Lung microvascular endothelial cell (primary cell): ENCODE measurements around the gene FAM193A. TPM values are rescaled to one million over a fixed set of nuclear protein-coding genes. Genes with fewer than 3 reads are reported as not detected.
A peak's percentile ranks its signal among the peaks of the same experiment; 100 is the strongest.
"Not testable (repeated sequence)": the region's sequence is repeated elsewhere in the genome, so short reads cannot be mapped to it uniquely, and the experiment has no call there.

ENCODE experiments used
- DNase-seq, 2 donors: peaks; one replicate each; pipeline versions ENCODE4 v3.0.0 to v3.0.0-alpha.2; 2010; ENCODE audit warnings: low read depth in 2 of 2
- total RNA-seq: library from RNA; depleted of rRNA; stranded (reverse); fragments of >200 nt; gene quantifications from 2 replicates; pipeline ENCODE4 v1.2.1, GENCODE V29; 2014

FAM193A gene
- total RNA-seq, 1 donor from 2014 or later = 7.1 TPM

DNA sequence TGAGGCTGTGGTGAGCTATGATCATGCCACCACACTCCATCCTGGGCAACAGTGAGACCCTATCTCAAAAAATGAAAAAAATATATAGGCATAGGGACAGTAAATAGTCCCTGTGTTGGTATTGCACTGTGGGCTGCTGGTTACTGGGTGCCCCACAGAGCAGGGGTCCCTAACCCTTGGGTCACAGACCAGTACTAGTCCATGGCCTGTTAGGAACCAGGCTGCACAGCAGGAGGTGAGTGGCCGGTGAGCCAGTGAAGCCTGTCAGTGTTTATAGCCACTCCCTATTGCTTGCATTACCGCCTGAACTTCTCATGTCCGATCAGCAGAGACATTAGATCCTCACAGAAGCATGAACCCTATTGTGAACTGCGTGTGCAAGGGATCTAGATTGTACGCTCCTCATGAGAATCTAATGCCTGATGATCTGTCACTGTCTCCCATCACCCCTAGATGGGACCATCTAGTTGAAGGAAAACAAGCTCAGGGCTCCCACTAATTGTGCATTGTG, 113.2 kb downstream of the FAM193A start:
- no peak for DNase-seq

DNA sequence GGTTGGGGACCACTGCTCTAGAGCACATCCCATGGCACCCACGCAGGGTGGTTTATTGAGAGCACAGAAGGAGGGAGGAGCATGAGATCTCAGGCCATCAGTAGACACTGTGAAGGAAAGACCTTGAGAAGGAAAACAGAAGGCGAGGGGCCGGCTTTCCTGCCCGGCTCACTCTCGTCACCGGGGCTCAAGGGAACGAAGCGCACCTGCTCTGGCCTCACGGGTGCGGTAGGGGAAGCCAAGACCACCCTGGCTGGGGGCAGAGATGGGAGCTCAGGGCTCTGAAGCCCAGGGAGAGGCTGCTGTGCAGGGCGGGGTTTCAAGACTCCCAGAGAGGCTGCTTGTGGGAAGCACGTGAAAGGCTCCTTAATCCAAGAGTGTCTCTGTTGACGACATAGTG, 113.8 kb downstream of the FAM193A start:
- no peak for DNase-seq

DNA sequence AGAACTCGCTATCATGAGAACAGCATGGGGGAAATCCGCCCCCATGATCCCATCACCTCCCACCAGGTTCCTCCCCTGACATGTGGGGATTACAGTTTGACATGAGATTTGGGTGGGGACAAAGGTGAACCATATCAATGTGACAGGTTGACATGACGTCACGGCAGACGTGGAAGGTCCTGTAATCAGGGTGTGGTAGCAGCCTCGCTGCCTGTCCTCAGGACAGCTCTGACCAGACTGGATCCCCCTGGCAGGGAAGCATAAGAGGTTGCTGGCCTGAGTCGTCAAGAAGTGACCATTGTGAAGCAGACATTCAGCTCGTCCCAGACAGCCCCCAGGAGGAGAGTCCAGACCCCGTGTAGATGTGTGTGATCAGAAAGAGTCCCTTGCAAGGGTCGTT, 115.1 kb downstream of the FAM193A start:
- no peak for DNase-seq

DNA sequence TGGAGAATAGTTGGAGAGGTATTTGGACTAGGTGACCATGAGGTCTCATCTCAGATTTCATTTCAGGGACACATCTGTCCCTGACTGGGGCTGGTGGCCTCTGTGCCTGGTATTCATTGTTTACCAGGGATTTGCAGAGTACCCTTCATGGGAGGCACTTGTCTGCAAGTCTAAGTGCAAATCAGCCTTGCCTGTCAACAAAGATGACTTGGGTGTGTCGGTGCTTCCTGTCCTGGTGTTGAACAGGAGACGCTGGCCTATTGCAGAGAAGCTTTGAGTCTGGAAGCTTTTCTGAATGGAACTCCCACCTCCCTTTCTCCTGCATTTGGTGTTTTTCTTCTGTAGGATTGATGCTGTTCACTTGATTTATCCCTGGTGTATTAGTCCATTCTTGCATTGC, 115.6 kb downstream of the FAM193A start:
- DNase-seq = no peak

DNA sequence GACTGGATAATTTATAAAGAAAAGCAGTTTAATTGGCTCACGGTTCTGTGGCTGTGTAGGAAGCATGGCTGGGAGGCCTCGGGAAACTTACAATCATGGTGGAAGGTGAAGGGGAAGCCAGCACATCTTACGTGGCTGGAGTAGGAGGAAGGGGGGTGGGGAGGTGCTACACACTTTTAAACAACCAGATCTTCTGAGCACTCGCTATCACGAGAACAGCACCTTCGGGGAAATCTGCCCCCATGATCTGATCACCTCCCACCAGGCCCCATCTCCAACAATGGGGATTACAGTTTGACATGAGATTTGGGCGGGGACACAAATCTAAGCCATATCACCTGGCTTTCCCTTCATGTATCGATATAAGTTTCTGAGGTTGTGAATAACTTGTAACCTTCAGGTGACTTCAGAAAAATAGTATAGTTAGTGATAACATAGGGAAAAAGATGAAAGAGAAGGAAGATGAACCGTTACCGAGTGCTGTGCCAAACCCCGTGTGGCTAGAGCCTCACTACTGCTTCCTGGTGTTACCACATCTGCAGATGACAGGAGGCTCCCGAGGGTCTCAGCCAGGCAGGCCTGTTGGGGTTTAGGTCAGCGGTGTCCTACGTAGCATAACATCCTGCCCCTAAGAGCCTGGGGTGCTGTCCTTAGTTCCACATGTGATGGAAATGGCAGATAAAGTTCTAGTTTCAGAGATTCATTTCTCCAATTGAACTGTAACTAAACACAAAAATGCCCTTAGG, 116.1 kb downstream of the FAM193A start:
- no peak for DNase-seq

DNA sequence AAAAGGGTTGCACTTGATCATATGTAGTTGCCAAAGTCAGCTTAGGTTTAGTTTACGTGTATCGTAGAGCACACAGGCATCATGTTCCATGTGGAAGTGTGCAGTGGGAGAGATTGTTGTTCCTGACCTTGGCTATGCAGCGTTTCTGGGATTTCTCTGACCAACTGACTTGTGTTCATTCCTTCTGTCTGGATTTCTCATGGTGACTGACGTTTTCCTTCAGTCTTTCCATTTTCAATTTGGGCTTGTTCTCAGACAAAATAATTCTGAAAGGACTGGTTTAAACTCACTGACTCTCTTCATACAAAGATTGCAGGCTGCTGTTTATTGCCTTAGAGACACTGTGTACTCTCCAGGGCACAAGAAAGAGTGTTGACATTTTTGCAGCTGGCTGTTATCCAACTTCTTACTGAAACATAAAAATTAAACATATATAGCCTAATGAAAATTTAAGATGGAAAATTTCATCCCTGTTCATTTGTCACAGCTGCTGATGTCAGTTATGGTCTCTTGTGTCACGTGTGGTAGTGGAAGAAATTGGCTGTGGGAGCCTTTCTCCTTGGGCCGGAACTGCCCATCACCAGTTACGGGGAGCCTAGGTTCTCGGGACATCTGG, 124.3 kb downstream of the FAM193A start:
- DNase-seq = no peak

DNA sequence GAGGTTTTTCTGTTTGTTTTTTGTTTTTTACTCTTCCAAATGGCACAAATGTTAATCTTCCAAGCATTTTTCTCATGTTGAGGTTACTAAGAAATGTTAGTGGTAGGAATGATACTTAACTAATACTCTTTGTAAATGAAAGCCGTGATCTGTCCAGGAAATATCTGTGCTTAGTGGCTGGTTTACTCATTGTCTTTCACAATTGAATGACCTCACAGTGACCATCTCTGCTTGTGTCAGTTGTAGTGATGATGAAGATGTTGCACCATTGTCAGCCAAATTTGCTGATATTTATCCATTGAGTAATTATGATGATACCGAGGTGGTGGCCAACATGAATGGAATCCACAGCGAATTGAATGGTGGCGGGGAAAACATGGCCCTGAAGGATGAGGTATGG, 126.2 kb downstream of the FAM193A start:
- peak; percentile 47 to 67 for DNase-seq

DNA sequence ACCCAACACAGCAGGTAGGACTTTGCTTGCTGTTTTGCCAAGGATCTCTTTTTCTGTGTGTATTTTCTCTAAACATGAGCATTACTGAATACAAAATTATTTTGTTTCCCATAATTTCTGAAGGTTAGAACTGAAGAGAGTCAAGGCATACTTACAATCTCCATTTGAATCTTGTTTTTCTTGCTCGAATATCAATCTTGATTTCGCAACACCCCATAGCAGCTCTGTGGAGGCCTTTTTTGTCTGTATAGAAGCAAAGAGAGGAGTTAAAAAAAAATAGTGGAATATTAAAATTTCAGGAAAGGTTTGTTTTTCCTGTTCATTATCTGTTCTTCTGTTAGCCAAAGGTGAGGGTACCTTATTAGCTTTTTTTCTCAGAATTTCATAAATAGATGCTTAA, 126.8 kb downstream of the FAM193A start:
- no peak for DNase-seq

DNA sequence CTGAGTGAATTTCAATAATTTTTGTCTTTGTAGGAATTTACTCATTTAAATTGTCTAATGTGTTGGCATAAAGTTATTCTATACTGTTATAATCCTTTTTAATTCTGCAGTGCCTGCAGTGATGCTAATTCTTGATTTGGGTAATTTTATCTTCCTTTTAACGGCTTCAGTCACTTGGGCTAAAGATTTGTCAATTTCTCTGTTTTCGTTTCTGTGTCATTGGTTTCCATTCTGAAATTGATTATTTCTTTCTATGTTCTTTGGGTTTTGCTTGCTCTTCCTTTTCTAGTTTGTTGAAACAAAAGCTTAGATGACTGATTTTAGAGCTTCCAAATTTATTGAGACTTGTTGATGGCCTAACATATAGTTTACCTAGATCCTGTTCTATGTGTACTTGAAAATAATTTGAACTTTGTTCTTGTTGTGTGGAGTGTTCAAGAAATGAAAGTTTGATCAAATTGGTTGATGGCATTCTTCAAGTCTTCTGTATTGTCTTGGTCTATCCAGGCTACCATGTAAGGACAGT, 130.3 kb downstream of the FAM193A start:
- no peak for DNase-seq

DNA sequence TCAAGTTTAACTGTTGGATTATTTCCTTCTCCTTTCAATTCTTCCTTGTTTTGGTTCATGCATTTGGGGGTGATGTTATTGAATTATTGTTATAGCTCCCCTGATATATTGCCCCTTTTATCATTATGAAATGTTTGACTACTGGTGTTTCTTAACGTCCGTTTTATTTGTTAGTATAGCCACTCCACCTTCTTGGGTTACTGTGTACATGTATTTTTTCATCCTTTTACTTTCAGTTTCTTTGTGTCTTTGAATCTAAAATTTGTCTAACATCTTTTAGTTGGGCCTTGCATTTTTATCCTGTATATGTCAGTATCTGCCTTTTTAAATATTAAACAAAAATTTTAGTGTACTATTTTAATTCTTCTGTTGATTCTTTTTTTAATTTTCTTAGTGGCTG, 131.0 kb downstream of the FAM193A start:
- DNase-seq = no peak

DNA sequence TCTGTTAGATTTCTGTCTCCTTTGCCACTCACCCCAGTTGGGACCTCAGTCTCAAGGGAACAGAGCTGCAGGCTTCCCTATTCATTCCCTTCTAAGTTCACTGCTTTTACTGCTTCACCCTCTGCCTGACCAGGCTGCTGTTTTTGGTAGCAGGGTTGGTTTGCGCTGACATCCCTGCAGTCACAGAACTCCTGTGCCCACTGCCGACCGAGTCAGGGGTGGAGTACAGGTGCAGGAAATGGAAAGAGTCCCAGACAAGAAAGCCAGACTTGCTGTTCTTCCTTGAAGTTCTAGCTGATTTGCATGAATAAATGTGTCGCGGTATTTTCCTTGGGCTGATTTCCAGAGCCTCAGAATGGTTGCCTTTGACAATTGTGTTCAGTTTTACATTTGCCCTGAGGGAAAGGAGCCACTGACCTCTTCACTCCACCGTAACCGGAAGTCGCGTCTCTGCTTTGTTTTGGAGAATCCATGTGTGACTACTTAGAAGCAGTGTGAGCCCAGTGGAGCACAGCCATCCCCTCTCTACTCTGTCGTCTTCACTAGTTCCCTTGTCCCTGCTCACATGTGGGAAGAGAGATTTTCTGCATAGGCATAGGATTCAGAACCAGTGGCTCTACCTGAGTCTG, 134.9 kb downstream of the FAM193A start:
- DNase-seq = no peak

DNA sequence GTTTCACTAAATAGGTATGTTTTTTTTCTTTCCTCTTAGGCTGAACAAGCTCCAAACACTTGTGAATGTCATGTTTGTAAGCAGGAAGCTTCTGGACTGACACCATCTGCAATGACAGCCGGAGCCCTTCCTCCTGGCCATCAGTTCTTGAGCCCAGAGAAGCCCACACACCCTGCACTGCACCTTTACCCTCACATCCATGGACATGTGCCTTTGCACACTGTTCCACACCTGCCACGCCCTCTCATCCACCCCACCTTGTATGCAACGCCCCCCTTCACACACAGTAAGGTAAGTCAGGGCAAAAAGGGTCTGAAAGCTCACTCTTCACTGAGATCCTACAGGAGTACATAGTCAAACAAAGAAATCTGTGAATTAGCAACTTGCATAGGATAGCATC, 135.6 kb downstream of the FAM193A start:
- no peak for DNase-seq

DNA sequence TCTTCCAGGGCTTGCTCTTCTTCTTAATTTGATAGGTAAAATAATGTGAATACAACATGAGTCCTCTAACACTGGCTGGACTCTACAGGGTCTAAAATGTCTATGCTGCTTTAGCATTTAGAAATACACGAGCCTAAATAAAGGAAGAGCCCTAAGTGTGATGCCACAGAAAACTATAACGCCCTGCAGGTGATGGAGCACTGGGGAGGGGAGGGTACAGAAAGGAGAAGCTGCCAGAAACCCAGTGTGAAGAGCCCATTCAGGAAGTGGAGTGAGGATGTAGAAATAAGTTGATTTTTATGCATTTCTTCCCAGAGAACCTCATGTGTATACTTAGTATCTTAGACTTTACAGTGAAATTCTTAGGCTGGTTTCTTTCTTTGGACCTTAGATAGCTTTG, 136.3 kb downstream of the FAM193A start:
- no peak for DNase-seq

DNA sequence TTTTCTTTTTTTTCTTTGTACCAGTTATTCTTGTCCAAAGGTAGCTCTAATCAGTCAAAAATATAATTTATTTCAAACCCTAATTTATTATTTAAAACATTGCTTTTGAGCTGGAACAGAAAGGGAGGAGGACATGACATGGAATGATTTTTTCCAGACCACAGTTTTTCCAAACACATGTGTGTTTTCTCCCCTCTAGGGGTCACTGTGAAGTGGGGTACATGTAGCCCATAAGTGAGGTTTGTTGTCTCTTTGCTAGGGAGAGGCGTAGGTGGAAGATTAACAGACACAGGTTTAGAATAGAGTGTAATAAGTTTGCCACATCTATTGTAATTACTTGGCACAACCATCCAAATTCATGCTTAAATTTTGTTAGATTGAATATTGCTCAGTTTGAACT, 136.7 kb downstream of the FAM193A start:
- peak; percentile 34 to 41 for DNase-seq

DNA sequence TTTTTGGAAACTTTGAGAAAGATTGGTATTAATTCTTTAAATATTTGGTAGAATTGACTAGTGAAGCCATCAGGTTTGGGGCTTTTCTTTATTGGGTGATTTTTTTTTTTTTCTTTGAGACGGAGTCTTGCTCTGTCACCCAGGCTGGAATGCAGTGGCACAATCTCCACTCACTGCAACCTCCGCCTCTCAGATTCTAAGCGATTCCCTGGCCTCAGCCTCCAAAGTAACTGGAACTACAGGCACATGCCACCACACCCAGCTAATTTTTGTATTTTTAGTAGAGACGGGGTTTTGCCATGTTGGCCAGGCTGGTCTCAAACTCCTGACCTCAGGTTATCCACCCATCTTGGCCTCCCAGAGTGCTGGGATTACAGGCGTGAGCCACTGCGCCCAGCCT, 143.3 kb downstream of the FAM193A start:
- not testable (repeated sequence) for DNase-seq

DNA sequence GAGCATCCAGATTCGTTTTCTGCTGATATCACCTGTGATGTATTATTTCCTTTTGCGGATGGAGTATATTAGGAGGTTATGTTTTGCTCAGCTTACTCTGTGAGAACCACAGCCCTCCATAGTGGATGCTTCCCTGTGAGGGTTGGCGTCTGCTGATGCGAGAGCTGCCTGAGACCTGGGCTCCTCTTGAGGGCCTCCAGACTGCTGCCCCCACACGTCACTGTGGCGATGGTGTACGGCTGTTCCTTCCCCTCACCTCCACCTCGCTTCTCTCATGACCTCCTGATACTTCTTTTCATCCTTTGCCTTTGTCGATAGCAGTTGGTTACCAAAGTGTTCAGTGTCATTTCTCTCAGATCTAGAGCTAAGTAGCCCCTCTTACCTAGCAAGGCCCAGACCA, 148.0 kb downstream of the FAM193A start:
- DNase-seq = no peak

DNA sequence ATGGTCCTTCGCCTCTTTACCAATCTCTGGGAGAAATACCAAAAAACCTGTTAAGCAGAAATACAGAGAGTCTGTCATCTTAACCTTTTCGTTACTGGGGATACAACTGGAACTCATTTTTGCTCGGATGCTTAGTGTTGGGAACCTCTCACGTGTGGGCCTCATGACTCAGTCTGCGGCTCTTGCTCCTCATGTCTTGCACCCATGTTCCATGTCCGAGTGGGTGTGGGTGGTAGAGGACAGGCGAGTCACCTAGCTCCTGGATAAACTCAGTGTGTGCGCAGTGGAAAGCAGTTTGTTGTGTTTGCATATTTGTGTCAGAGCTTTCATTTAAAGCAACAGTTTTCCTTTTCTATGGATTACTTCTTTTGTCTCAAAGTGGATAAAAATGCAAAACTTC, 149.1 kb downstream of the FAM193A start:
- no peak for DNase-seq

DNA sequence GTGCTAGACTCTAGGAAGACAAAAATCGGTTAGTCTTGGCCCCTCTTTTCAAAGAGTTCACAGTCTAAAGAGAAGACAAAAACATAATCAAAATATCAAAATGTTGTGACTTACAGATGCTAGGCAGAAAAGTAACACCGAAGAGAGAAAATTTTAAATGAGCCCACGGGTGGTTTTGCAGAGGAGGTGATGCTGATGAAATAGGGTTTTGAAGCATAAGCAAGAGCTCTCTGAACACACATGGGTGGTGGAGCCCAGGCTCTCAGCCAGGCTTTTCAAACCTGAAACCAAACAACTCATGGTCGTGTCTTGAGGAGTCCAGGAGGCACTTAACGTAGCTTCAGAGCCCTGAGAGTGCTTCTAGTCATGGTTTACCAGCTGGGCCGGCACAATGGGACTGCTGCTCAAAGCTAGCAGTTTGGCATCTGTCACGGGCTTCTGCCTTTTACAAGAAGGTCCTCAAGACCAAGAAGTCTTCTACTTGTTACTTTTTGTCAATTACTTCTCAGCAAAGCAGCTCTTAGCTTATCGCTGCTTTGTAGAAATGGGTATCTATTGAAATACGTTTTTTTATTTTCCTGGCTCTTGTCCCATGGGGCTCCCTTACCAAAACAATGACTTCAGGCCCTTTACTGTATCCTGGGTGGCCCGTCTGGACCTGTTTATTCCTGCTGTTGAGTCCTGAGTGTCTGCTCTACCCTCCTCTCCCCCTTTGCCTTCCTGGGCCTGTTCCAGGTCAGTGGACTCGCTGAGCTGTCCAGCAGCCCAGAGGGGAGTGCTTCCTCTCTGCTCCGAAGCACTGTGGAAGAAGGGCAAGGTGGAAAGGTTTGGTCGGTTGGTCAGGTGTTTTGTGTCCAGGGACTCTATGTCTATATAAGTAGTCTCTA, 150.2 kb downstream of the FAM193A start:
- DNase-seq = no peak

DNA sequence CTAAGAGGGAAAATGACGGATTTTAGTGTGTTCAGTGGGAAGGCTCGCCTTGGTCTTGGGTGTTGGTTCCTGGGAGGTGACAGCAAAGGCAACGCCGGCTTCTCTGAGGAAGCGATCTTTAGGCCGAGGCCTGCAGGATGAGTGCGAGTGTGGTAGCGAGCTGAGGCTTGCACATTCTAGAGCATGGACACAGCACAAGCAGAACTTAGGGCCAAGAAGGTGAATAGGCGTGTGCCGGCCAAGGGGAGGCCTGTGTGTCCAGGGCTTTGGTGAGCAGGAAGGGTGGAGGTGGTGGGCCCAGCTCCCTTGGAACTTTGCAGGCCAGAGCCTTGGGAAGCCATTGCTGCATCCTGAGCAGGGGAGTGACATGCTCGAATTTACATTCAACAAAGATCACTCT, 151.8 kb downstream of the FAM193A start:
- DNase-seq = no peak

DNA sequence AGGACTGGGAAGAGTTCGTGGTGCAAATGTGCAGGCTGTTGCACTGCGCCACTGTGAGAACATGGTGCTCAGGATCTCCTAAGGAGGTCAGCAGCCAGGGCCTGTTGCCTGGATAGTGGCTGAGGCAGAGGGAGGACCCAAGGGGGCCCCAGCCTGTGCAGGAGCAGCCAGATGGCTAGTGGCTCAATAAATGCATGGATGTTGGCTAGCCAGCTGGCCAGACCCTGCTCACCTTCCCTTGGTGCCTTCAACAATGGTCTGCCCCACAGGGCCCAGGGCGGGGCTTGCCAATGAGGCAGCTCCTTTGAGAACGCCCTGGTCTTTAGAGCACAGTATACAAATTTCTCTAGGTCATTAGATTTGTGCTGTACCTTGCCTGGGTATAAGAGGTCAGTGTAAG, 152.2 kb downstream of the FAM193A start:
- no peak for DNase-seq

DNA sequence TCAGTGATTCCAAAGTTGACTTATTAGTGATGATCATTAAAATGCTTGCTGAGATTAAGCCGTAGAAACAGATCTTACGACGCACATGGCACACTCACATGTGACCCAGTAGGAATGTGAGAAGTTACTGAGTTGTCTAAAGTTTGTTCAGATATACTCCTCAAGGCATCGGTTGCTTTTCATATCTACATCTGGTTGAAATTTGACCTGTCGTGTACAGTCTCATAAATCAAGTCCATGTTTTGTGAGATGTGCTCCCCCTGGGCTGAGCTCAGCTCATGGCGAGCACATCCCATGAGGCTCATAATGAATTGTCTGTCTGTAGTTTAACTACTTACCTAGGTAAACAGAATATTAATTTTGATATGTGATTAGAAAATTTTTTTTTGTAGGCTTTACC, 152.7 kb downstream of the FAM193A start:
- no peak for DNase-seq
